ENCODE results near the gene TESMIN. TPM values are rescaled to one million over a fixed set of nuclear protein-coding genes. Genes with fewer than 3 reads are reported as not detected.

Gene TESMIN
- total and polyA plus RNA-seq, 2 of the 13 experiments (the other 11 are each of a cell fraction or from before 2014, with no cell fraction given) = 0.15 to 0.45 TPM

GRCh38 chr11:68690671-68691401, 60.5 kb downstream of the TESMIN start (continued):
- no peak for TF ChIP-seq ZBTB46 (CRISPR knock-in tag; IDR thresholded peaks at IDR 0.05; ENCODE audit: borderline replicate concordance)

GRCh38 chr11:68689737-68690625, 61.3 kb downstream of the TESMIN start:
- no peak overlapping the region for H3K9ac ChIP-seq (ENCODE audit: insufficient read depth, low read depth, low read length)
- no peak overlapping the region for H3K4me3 ChIP-seq (replicated peaks in 1 of 3; ENCODE audit: insufficient read depth in 1 of 3, low read depth in 2 of 3, low read length in 3 of 3)
- H2AFZ ChIP-seq (ENCODE audit: low read length) = no peak overlapping the region
- no peaks in the 10 kb centered on the region for H4K20me1 ChIP-seq (ENCODE audit: insufficient read depth, low read length)
- no peaks in the 10 kb centered on the region for H3K9me3 ChIP-seq (ENCODE audit: low read length)
- H3K4me1 ChIP-seq (ENCODE audit: insufficient read depth, low read length) = peaks cover 8% of the 10 kb centered on the region; the same call in 1 of the 2 replicates
- POLR2A ChIA-PET = no interaction called here
- H3K79me2 ChIP-seq (ENCODE audit: insufficient read depth, low read length) = no peaks in the 10 kb centered on the region
- TF ChIP-seq BHLHE40 (IDR thresholded peaks at IDR 0.05; ENCODE audit: low read length) (no peak), MIXL1 (CRISPR knock-in tag; IDR thresholded peaks at IDR 0.05) (no peak), RORA (CRISPR knock-in tag; IDR thresholded peaks at IDR 0.05) (no peak)
- 50% methylated on average over 14 of the region's 14 CpGs for WGBS (ENCODE audit: low lambda C conversion rate)
- H3K36me3 ChIP-seq (replicated peaks in 1 of 2; ENCODE audit: control insufficient read depth in 1 of 2, insufficient read depth in 2 of 2, low read length in 2 of 2) = no peaks in the 10 kb centered on the region
- H3K27ac ChIP-seq (ENCODE audit: extremely low read length, insufficient read depth, low read length) = no peak overlapping the region
- no peak for ATAC-seq
- no peak overlapping the region for H3K4me2 ChIP-seq (ENCODE audit: low read depth, low read length)
- FAIRE-seq = no peak
- peaks cover 9 to 60% of the 10 kb centered on the region in 2 experiments for H3K27me3 ChIP-seq (ENCODE audit: control insufficient read depth in 1 of 2, insufficient read depth in 2 of 2, low read length in 2 of 2)
- in situ Hi-C loops (cut with HindIII; ENCODE audit: extremely low pct_ligation_motif_present, low pct_unique_long_range_greater_than_20kb) (no loop called here), intact Hi-C loops (cut with micrococcal nuclease; ENCODE audit: unreplicated experiment) (no loop called here)
- DNase-seq (ENCODE audit: low spot score) = no peak
- no TSS peak for BruUV-seq (replicated peaks)
- CTCF ChIA-PET (ENCODE audit: low intra/inter-chr PET ratio, low total read pairs) = no interaction called here

Data from HepG2 (cell line).